A673 (cell line): Measurements from ENCODE around the gene SLIT3. TPM values are rescaled to one million over a fixed set of nuclear protein-coding genes. Genes with fewer than 3 reads are reported as not detected.

Experiments
- BruUV-seq: library from RNA; stranded (reverse); fragments of 400-500 nt; replicated peaks from 2 replicates; lab custom pipeline; 2021; lab: Mats Ljungman, UMichigan
- CTCF ChIA-PET: fragments of 300-600 bp; sonication (Branson Sonifier 250); formaldehyde crosslinking; loops from one replicate; lab custom pipeline; 2022; ENCODE audit warnings: antibody characterized with exemption; lab: Charles Lee
- POLR2A ChIA-PET: fragments of 300-600 bp; sonication (Branson Sonifier 250); formaldehyde crosslinking; loops from one replicate; lab custom pipeline; 2022; ENCODE audit warnings: antibody characterized with exemption; ENCODE audit not compliant: low non-redundant PET; lab: Charles Lee
- DNase-seq: peaks from one replicate; pipeline ENCODE4 v3.0.0-alpha.2; 2015; ENCODE audit warnings: low spot score
- H3K27ac ChIP-seq: fragments of 200-600 bp; sonication (generic); 2 replicates; pipeline ENCODE4 v1.5.1; 2016; ENCODE audit warnings: mixed run types, low read depth, mild to moderate bottlenecking, mixed read lengths, antibody characterized with exemption, low read length; ENCODE audit not compliant: poor library complexity, severe bottlenecking
- H3K27me3 ChIP-seq: fragments of 200-600 bp; sonication (generic); replicated peaks from 2 replicates; pipeline ENCODE4 v1.6.1; 2017; ENCODE audit warnings: mixed run types, low read depth, mild to moderate bottlenecking, mixed read lengths, antibody characterized with exemption, low read length; ENCODE audit not compliant: insufficient read depth, poor library complexity
- H3K36me3 ChIP-seq: fragments of 200-600 bp; sonication (generic); 2 replicates; pipeline ENCODE4 v1.6.1; 2016; ENCODE audit warnings: mixed run types, mild to moderate bottlenecking, mixed read lengths, antibody characterized with exemption, low read length; ENCODE audit not compliant: insufficient read depth, poor library complexity, severe bottlenecking
- H3K4me1 ChIP-seq: fragments of 200-600 bp; sonication (generic); 2 replicates; pipeline ENCODE4 v1.6.1; 2017; ENCODE audit warnings: mixed run types, mild to moderate bottlenecking, mixed read lengths, antibody characterized with exemption, low read length; ENCODE audit not compliant: insufficient read depth, poor library complexity, severe bottlenecking
- H3K4me3 ChIP-seq: fragments of 200-600 bp; sonication (generic); 2 replicates; pipeline ENCODE4 v1.5.1; 2016; ENCODE audit warnings: low read depth, mixed run types, mild to moderate bottlenecking, mixed read lengths, low read length; ENCODE audit not compliant: poor library complexity, severe bottlenecking
- H3K9me3 ChIP-seq: fragments of 200-600 bp; sonication (generic); 2 replicates; pipeline ENCODE4 v1.6.1; 2016; ENCODE audit warnings: mixed run types, low read depth, mild to moderate bottlenecking, mixed read lengths, antibody characterized with exemption, low read length; ENCODE audit not compliant: poor library complexity, severe bottlenecking
- EZH2 ChIP-seq: fragments of 200-600 bp; sonication (generic); IDR thresholded peaks from 2 replicates; pipeline ENCODE4 v1.6.1; 2017; ENCODE audit warnings: borderline replicate concordance, low read depth, mild to moderate bottlenecking, mixed read lengths, antibody characterized with exemption, low read length; ENCODE audit not compliant: poor library complexity, severe bottlenecking
- intact Hi-C: fragments of 100-400 bp; cut with micrococcal nuclease; formaldehyde crosslinking; loops from one replicate; pipeline ENCODE4 v1.10.0; 2022; ENCODE audit not compliant: unreplicated experiment
- total RNA-seq: library from RNA; stranded (reverse); gene quantifications from 2 replicates; pipeline ENCODE4 v1.2.3, GENCODE V29; 2021
- TF ChIP-seq, protein P1 (sequence below): fragments of 300-800, 200-600 bp; sonication (generic); conservative IDR thresholded peaks from 2 replicates; pipeline ENCODE4 v1.5.1; 2017; ENCODE audit warnings: low read depth, mild to moderate bottlenecking, antibody characterized with exemption, low read length, moderate library complexity, mixed read lengths

The SLIT3 gene
- total RNA-seq, 1 experiment from 2014 or later, result not detected

DNA sequence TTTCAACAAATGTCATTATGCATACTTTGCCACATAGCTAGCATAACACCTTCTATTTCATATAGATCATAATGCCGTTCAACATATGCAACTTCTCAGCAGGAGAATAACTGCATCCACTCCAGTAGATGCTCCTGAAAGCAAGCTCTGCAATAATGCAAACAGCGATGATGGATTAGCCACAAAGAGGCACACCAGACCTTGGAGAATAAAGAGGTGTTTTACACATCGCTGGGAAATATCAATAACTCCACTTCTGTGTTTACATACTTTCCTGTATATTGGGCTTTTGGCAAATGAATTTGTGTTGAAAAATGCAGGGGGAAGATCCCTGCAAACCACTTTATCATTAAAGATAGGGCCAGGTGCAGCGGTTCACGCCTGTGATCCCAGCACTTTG, 450.3 kb downstream of the SLIT3 start:
- Histone ChIP-seq H3K9me3 (no peaks in the 10 kb centered on the region), H3K4me1 (no peaks in the 10 kb centered on the region), H3K36me3 (no peaks in the 10 kb centered on the region), H3K27ac (no peak overlapping the region), H3K27me3 (peaks cover 96% of the 10 kb centered on the region), H3K4me3 (no peak overlapping the region)
- CTCF ChIA-PET, result no interaction called here
- DNase-seq, result no peak
- BruUV-seq, result no TSS peak
- intact Hi-C loops, result no loop called here
- TF ChIP-seq, protein P1, sequence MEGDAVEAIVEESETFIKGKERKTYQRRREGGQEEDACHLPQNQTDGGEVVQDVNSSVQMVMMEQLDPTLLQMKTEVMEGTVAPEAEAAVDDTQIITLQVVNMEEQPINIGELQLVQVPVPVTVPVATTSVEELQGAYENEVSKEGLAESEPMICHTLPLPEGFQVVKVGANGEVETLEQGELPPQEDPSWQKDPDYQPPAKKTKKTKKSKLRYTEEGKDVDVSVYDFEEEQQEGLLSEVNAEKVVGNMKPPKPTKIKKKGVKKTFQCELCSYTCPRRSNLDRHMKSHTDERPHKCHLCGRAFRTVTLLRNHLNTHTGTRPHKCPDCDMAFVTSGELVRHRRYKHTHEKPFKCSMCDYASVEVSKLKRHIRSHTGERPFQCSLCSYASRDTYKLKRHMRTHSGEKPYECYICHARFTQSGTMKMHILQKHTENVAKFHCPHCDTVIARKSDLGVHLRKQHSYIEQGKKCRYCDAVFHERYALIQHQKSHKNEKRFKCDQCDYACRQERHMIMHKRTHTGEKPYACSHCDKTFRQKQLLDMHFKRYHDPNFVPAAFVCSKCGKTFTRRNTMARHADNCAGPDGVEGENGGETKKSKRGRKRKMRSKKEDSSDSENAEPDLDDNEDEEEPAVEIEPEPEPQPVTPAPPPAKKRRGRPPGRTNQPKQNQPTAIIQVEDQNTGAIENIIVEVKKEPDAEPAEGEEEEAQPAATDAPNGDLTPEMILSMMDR, result no peak
- TF ChIP-seq EZH2, result no peak
- POLR2A ChIA-PET, result no interaction called here

GRCh38 chr5:168848569-168848968, 452.4 kb downstream of the SLIT3 start:
- no peaks in the 10 kb centered on the region for H3K4me1 ChIP-seq
- CTCF ChIA-PET, result no interaction called here

DNA sequence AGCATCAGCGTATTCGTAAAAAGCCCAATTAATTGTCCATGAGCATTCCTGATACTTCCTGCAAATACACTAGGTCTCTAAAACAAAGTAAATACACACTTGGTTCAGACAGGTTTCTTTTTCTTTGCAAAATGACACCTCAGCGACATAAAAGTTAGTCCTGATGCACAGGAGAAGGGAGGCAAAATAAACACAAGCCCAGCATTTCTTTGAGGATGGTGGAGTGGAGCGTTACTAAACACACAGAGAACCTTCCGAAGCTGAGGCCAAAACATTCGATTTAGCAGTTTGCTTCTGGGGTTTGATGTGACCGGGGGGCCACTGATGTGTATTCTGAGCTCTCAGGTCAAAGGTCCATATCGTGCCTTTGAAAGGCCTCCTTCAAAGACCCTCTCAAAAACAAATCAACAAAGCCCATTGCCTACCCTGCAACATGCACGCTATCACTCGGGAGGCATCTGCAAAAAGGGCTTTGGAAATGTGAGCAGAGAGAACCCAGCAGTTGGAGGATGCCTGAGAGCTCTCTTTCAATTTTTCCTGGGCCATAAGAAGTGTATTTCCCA, 453.3 kb downstream of the SLIT3 start:
- Histone ChIP-seq H3K4me1 (no peaks in the 10 kb centered on the region), H3K9me3 (no peaks in the 10 kb centered on the region), H3K27me3 (peaks cover 95% of the 10 kb centered on the region), H3K4me3 (no peak overlapping the region), H3K36me3 (no peaks in the 10 kb centered on the region), H3K27ac (no peak overlapping the region)
- intact Hi-C loops, result no loop called here
- CTCF ChIA-PET, result no interaction called here
- TF ChIP-seq, protein P1, result no peak
- TF ChIP-seq EZH2, result no peak
- no TSS peak for BruUV-seq
- POLR2A ChIA-PET, result no interaction called here
- DNase-seq, result no peak

More at GRCh38 chr5:168848569-168848968, 452.4 kb downstream of the SLIT3 start:
- Histone ChIP-seq H3K27ac (no peak overlapping the region), H3K27me3 (peaks cover 95% of the 10 kb centered on the region), H3K36me3 (no peaks in the 10 kb centered on the region), H3K9me3 (no peaks in the 10 kb centered on the region), H3K4me3 (no peak overlapping the region)
- no peak for DNase-seq
- POLR2A ChIA-PET, result no interaction called here
- TF ChIP-seq EZH2, result no peak
- TF ChIP-seq, protein P1, result no peak
- no TSS peak for BruUV-seq
- intact Hi-C loops, result no loop called here
